Forelimb muscle (tissue), 1 donor: ENCODE measurements around the gene PLA2G4D. TPM values are rescaled to one million over a fixed set of nuclear protein-coding genes. Genes with fewer than 3 reads are reported as not detected.

Experiments
- DNase-seq: peaks from one replicate; pipeline ENCODE4 v3.0.0-alpha.2; 2013; ENCODE audit warnings: low read depth
- polyA plus RNA-seq: library from polyadenylated mRNA; unstranded; fragments of 120-200 nt; gene quantifications from one replicate; pipeline ENCODE4 v1.2.1, GENCODE V29; 2013; ENCODE audit not compliant: insufficient read length

PLA2G4D gene
- polyA plus RNA-seq, 1 donor, result 0.14 TPM

DNA sequence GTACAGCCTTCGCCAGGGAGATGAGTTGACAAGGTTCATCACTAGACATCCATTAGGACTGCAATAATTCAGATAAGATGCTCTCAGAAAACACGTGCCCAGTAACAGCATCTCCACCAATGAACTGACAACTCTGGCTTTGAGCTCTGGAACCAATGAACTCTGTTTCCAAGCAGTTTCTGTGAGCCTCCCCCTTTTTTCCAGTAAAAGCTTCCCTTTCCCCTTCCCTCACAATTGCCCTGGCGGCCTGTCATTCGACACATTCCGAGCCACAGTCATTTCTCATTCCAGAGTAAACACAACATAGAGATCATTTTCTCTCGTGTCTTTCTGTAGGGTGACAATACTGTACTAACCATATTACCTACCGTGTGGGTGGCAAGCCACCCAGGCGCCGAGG is 3.6 kb downstream of the PLA2G4D start:
- DNase-seq, result no peak

DNA sequence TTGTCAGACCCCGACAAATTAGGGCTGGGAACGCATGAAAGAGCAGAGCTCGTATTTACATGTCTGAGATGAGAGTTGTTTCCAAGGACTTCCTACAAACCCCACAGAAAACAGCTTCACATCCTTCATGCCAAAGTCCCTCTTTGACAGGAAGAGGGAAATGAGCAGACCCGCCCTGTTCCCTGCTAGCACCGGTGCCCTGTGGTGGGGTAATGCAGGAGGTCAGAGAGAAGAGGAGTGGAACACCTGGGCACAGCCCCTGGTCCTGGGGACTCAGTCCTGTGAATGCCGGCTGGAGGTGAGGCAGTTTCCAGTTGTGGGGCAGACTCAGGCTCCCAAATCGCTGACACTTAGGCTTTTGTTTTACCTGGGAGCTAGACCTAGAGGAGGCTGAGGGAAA is 4.0 kb downstream of the PLA2G4D start:
- DNase-seq, result no peak

GRCh38 chr15:42089942-42090341 is 4.4 kb downstream of the PLA2G4D start:
- no peak for DNase-seq

DNA sequence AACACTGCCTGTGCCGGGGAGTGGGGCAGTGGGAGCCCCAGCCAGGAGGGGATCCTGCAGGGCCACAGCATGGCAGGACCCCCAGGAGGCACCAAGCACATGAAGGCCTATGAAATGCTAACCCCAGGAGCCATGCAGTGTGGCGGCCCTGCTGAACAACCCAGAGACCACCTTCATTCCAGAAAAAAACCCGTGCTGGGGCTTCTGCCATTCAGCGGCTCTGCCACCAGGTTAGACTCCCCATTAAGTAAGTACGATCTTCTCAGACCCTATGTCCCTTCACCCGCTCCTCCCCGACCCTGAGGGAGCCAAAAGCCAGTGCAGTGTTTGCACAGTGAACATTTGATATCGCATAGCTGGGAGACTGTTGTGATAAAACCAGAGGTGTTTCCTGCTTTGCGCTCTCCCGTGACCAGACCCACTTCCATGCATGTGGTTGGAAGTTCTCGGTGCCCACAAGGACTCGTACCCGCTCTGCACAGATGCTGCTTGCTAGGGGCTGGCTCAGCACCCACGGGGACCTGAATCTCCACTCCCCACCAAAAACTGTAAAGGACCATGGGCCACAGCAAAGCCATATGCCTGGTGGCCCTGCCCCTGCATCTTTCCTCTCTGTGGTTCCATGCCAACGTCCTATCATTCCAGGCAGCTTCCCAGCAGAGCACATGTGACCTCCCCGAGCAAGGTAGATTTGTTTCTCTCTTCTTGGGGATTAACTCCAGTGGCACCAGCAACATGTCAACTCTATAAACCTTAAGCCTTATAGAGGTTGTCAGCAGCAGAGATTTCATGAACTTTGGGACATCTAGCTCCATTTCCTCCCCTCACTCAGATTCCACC is 5.3 kb downstream of the PLA2G4D start:
- no peak for DNase-seq

- no peak for DNase-seq
Observed at GRCh38 chr15:42087926-42088800, 6.2 kb downstream of the PLA2G4D start.

DNA sequence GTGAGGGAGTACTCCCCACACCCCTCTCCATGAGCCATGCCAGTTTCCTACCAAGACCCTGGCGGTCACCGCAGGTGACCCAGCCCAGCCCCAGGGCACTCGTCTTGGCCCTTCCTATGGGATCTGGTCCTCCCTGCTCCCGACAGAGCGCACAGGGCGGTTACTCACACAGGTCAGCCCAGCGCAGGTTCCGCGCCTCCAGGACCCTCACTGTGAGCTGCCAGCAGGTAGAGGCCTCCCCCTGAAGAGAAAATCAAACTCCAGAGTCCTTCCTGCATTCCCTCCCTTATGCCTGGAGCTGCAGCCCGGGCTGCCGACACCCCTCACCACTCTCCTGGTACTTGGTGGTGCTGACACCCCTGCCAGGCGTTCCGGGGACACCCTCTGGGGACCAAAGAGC is 6.9 kb downstream of the PLA2G4D start:
- DNase-seq, result no peak

DNA sequence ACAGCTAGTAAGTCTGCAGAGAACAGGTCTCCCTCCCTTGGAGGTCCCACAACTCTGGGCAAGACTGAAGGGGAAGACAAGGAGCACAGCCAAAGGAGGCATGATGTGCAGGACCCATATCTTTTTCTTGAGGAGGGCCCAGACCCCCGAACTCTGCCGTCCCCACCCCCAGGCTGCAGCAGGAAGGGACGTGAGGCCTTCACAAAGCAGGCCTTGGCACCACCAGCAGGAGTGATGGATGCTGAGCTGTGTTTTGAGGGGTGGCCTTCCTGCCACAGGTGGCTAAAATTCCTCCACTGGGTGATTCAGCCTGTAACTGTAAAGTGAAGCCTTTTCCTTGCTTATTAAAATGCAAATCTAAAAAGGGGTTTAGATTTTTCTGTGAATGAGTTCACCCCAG is 8.6 kb downstream of the PLA2G4D start:
- no peak for DNase-seq

DNA sequence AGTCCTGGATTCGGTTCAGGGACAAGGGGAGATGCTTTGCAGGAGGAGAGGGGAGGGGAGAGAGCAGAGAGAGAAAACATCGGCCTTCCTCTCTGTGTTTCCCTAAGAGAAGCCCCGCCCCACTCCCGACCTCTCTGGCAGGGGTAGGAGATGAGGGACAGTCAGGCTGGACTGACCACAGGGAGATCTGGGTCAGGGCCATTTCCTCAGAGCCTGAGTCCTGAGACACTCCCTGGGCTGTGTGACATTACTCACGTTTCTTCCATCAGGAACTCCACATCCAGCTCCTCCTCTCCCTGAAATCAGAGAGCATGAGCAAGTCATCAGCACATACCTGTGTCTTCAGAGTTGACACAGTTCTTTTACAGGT is 9.1 kb downstream of the PLA2G4D start:
- no peak for DNase-seq

GRCh38 chr15:42084465-42085235 is 9.7 kb downstream of the PLA2G4D start:
- no peak for DNase-seq

DNA sequence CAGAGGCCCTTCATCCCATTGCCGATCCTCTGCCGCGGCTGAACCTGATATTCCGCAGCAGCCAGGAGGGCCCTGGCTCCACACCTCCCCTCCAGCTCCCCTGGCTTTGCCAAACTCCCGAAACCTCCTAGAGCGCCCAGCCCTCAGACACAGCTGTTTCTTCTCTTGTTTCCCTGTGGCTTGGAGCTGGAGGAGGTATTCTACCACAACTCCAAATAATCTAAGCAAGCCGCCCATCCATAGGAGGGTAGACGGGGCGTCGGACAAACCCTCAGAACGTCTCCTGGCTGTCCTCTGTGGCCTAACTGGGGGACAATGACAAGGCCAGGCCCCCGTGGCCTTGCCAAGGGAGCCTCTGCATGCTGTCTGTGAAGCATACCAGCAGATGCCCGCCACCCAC is 10.4 kb downstream of the PLA2G4D start:
- DNase-seq, result no peak

GRCh38 chr15:42083605-42083908 is 10.8 kb downstream of the PLA2G4D start:
- no peak for DNase-seq

DNA sequence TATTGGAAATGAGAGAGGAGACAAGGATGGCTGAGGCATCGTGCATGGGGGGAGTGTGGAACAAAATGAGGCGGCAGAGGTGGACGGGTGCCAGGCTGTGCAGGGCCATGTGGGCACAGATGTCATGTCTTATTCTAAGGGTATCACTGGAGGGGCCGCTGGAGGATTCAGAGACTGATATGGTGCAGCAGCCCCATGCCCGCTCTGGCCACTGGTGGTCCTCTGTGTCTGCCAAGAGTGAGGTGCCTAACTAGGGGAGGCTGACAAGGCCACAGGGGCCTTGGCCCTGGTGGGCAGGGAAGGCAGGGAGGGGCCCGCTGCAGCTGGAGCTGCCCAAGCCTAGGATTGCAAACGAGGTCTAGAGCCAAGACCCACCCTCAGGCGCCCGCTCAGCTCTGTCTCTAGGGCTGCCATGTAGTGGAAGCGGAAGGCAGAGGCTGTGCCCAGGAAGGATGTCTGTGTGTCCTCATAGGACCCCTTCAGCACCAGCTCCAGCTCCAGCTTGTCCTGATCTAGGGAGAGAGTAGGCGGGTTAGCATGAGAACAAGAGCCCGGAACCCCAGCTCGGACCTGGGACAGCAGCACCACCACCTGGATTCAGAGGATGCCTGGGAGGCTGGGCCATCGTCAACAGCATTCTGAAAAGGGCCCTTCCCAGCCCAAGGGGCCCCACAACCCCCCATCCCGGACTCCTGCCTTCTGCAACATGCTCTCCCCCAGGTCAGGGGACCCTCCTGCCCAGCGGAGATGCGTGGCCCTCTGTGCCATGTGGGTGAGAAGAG is 11.3 kb downstream of the PLA2G4D start:
- DNase-seq, result no peak

- no peak for DNase-seq
Observed at GRCh38 chr15:42082141-42082540, 12.2 kb downstream of the PLA2G4D start.

DNA sequence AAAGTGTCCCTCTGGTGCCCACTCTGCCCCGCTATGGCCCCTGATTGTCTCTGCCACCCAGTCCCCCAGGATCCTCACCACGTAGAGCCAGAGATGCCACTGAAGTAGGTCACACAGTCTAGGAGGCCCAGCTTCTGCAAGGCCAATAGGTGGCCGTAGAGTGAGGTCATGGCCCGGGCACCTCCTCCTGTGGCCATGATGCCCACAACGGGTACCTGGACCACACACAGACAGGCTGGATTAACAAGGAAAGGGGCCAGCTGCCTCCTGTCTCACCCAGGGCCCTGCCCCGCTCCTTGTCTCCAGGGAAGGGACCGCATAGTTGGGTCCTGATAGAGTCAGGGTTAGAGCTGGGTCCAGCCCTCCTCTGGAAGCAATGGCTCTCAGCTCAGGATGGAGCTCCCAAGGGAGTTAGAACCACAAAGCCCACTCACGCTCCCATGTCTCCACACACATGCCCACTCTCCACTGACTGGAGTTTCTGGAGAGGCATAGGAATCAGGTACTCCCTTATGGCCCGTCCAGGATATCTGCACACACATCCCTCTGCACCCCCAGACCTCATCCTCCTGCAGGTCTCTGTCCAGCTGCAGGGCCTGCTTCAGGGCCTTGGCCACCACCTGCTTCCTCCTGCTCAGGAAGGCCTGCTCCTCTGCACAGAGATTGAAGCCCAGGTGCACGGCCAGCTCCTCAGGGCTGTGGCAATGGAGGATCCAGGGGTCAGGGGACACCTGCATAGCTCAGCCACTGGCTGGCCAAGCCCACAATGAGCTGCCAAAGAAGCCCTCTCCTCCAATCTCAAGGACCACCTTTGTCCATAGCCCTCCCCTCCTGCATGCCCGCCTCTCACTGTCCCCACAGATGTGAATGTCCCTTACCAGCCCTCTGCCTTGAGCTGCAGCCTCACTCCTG is 13.2 kb downstream of the PLA2G4D start:
- no peak for DNase-seq

- DNase-seq, result no peak
Observed at GRCh38 chr15:42080186-42080918, 14.0 kb downstream of the PLA2G4D start.

- no peak for DNase-seq
Observed at GRCh38 chr15:42079401-42079908, 14.9 kb downstream of the PLA2G4D start.

GRCh38 chr15:42078903-42079302 is 15.5 kb downstream of the PLA2G4D start:
- DNase-seq, result no peak

- DNase-seq, result no peak
Observed at GRCh38 chr15:42077689-42078088, 16.7 kb downstream of the PLA2G4D start.

GRCh38 chr15:42073418-42073817 is 20.9 kb downstream of the PLA2G4D start:
- no peak for DNase-seq
